IMR-90 (cell line): Measurements from ENCODE around the gene ETFB. TPM values are rescaled to one million over a fixed set of nuclear protein-coding genes. Genes with fewer than 3 reads are reported as not detected.

Source experiments
- ATAC-seq: fragments of 200-7000 bp; cut with Tn5 transposase; 2 replicates; pipeline ENCODE4 v1.9.1; 2020; ENCODE audit warnings: low read depth, mild to moderate bottlenecking, moderate library complexity
- BruUV-seq: library from RNA; stranded (reverse); fragments of 400-500 nt; replicated peaks from 2 replicates; lab custom pipeline; 2021; lab: Mats Ljungman, UMichigan
- CTCF ChIA-PET: fragments of 300-600 bp; formaldehyde crosslinking; extraction: SDS; loops from one replicate; lab custom pipeline; 2021; ENCODE audit warnings: antibody characterized with exemption; lab: Yijun Ruan, JAX
- POLR2A ChIA-PET: fragments of 300-600 bp; sonication (Branson Sonifier 250); formaldehyde crosslinking; loops from one replicate; lab custom pipeline; 2022; ENCODE audit warnings: antibody characterized with exemption; ENCODE audit not compliant: unreplicated experiment; lab: Charles Lee
- DNase-seq: peaks from one replicate; pipeline ENCODE4 v3.0.0; 2013
- H2AFZ ChIP-seq: replicated peaks from 2 replicates; pipeline ENCODE3; 2013; ENCODE audit warnings: low read length, mild to moderate bottlenecking; ENCODE audit not compliant: poor library complexity
- H2AK5ac ChIP-seq: 2 replicates; pipeline ENCODE4 v1.6.1; 2013; ENCODE audit warnings: low read depth, low read length, inconsistent platforms
- H2AK9ac ChIP-seq: replicated peaks from 2 replicates; pipeline ENCODE3; 2013; ENCODE audit warnings: mild to moderate bottlenecking, low read depth, low read length, moderate library complexity; ENCODE audit not compliant: poor library complexity
- H2BK120ac ChIP-seq: 2 replicates; pipeline ENCODE4 v1.6.1; 2013; ENCODE audit warnings: low read depth, low read length, inconsistent platforms
- H2BK15ac ChIP-seq: 3 replicates; pipeline ENCODE4 v1.6.1; 2013; ENCODE audit warnings: low read depth, low read length, inconsistent platforms
- H2BK20ac ChIP-seq: 2 replicates; pipeline ENCODE4 v1.6.1; 2013; ENCODE audit warnings: low read depth, mild to moderate bottlenecking, inconsistent platforms, low read length, moderate library complexity
- H2BK5ac ChIP-seq: 2 replicates; pipeline ENCODE4 v1.6.1; 2013; ENCODE audit warnings: mild to moderate bottlenecking, low read depth, low read length, inconsistent platforms; ENCODE audit not compliant: poor library complexity, severe bottlenecking
- H3K14ac ChIP-seq: replicated peaks from 2 replicates; pipeline ENCODE4 v1.6.1; 2013; ENCODE audit warnings: low read depth, low read length, inconsistent platforms
- H3K18ac ChIP-seq: 2 replicates; pipeline ENCODE4 v1.6.1; 2013; ENCODE audit warnings: low read depth, low read length, control low read depth
- H3K23ac ChIP-seq: 2 replicates; pipeline ENCODE4 v1.6.1; 2013; ENCODE audit warnings: low read depth, low read length, inconsistent platforms
- H3K27ac ChIP-seq: 2 replicates; pipeline ENCODE4 v1.5.1; 2013; ENCODE audit warnings: mild to moderate bottlenecking, control low read depth, low read length; ENCODE audit not compliant: insufficient read depth
- H3K27me3 ChIP-seq: 2 replicates; pipeline ENCODE4 v1.6.1; 2013; ENCODE audit warnings: low read length; ENCODE audit not compliant: control insufficient read depth, insufficient read depth
- H3K36me3 ChIP-seq: 2 replicates; pipeline ENCODE4 v1.6.1; 2013; ENCODE audit warnings: low read length, mixed read lengths; ENCODE audit not compliant: control insufficient read depth, insufficient read depth
- H3K4ac ChIP-seq: 2 replicates; pipeline ENCODE4 v1.6.1; 2013; ENCODE audit warnings: low read depth, low read length, inconsistent platforms
- H3K4me1 ChIP-seq: 2 replicates; pipeline ENCODE4 v1.6.1; 2013; ENCODE audit warnings: low read length, mixed read lengths; ENCODE audit not compliant: control insufficient read depth, insufficient read depth
- H3K4me2 ChIP-seq: 2 replicates; pipeline ENCODE4 v1.6.1; 2013; ENCODE audit warnings: low read depth, mild to moderate bottlenecking, control low read depth, low read length, moderate library complexity
- H3K4me3 ChIP-seq: 2 replicates; pipeline ENCODE4 v1.5.1; 2013; ENCODE audit warnings: low read depth, mild to moderate bottlenecking, control low read depth, low read length, moderate library complexity; ENCODE audit not compliant: insufficient read depth
- H3K56ac ChIP-seq: 2 replicates; pipeline ENCODE4 v1.6.1; 2013; ENCODE audit warnings: low read length, inconsistent platforms; ENCODE audit not compliant: insufficient read depth; ENCODE audit errors: extremely low read depth
- H3K79me1 ChIP-seq, 2 experiments: 2 replicates each; pipeline ENCODE4 v1.6.1; 2013; ENCODE audit warnings: low read length in 2 of 2, inconsistent platforms in 1 of 2, low read depth in 1 of 2
- H3K9ac ChIP-seq: 2 replicates; pipeline ENCODE4 v1.6.1; 2013; ENCODE audit warnings: low read depth, low read length, control low read depth
- H3K9me1 ChIP-seq: 2 replicates; pipeline ENCODE4 v1.6.1; 2013; ENCODE audit warnings: low read length, inconsistent platforms; ENCODE audit not compliant: insufficient read depth
- H3K9me3 ChIP-seq: 2 replicates; pipeline ENCODE4 v1.6.1; 2013; ENCODE audit warnings: low read length; ENCODE audit not compliant: control insufficient read depth, insufficient read depth
- H4K20me1 ChIP-seq: 2 replicates; pipeline ENCODE4 v1.6.1; 2013; ENCODE audit warnings: low read length, inconsistent platforms; ENCODE audit not compliant: insufficient read depth
- H4K5ac ChIP-seq: 2 replicates; pipeline ENCODE4 v1.6.1; 2013; ENCODE audit warnings: mild to moderate bottlenecking, low read depth, low read length, control low read depth
- H4K8ac ChIP-seq, 2 experiments: 2 replicates each; pipeline ENCODE4 v1.6.1; 2013; ENCODE audit warnings: low read depth in 2 of 2, low read length in 2 of 2, control low read depth in 1 of 2, inconsistent platforms in 1 of 2
- H4K91ac ChIP-seq: 2 replicates; pipeline ENCODE4 v1.6.1; 2013; ENCODE audit warnings: low read depth, low read length, inconsistent platforms; ENCODE audit not compliant: insufficient read depth
- CEBPB ChIP-seq: IDR thresholded peaks from 2 replicates; pipeline ENCODE4 v1.6.1; 2012; ENCODE audit warnings: low read depth, low read length, improper control_type of control experiment
- ELK1 ChIP-seq: fragments of 150-350 bp; IDR thresholded peaks from 2 replicates; pipeline ENCODE4 v1.6.1; 2016; ENCODE audit warnings: low read depth, mild to moderate bottlenecking, low read length, moderate library complexity, borderline replicate concordance
- FOS ChIP-seq: fragments of 150-350 bp; IDR thresholded peaks from 2 replicates; pipeline ENCODE4 v1.6.1; 2016; ENCODE audit warnings: low read depth, low read length
- MAZ ChIP-seq: IDR thresholded peaks from 2 replicates; pipeline ENCODE4 v1.6.1; 2012; ENCODE audit warnings: low read depth, mild to moderate bottlenecking, low read length, improper control_type of control experiment, moderate library complexity, borderline replicate concordance
- MXI1 ChIP-seq: IDR thresholded peaks from 2 replicates; pipeline ENCODE4 v1.6.1; 2012; ENCODE audit warnings: low read depth, mild to moderate bottlenecking, low read length, moderate library complexity, borderline replicate concordance
- NFE2L2 ChIP-seq: fragments of 150-350 bp; IDR thresholded peaks from 2 replicates; pipeline ENCODE4 v1.6.1; 2016; ENCODE audit warnings: low read depth, mild to moderate bottlenecking, low read length
- POLR2A ChIP-seq: IDR thresholded peaks from 2 replicates; pipeline ENCODE4 v1.6.1; 2012; ENCODE audit warnings: mild to moderate bottlenecking, low read depth, low read length
- RAD21 ChIP-seq: IDR thresholded peaks from 2 replicates; pipeline ENCODE4 v1.6.1; 2012; ENCODE audit warnings: low read length, improper control_type of control experiment
- RCOR1 ChIP-seq: IDR thresholded peaks from 2 replicates; pipeline ENCODE4 v1.6.1; 2012; ENCODE audit warnings: mild to moderate bottlenecking, low read length, improper control_type of control experiment; ENCODE audit not compliant: insufficient replicate concordance
- RFX5 ChIP-seq: IDR thresholded peaks from 2 replicates; pipeline ENCODE4 v1.8.0; 2012; ENCODE audit warnings: low read depth, mild to moderate bottlenecking, low read length, moderate library complexity
- SMC3 ChIP-seq: fragments of 150-350 bp; IDR thresholded peaks from 2 replicates; pipeline ENCODE4 v1.6.1; 2016; ENCODE audit warnings: low read depth, mild to moderate bottlenecking, antibody characterized with exemption, low read length, moderate library complexity
- USF2 ChIP-seq: fragments of 150-350 bp; IDR thresholded peaks from 2 replicates; pipeline ENCODE4 v1.6.1; 2017; ENCODE audit warnings: mild to moderate bottlenecking, antibody characterized with exemption, low read length, low read depth
- WGBS, 2 experiments: methylation state at CpG; one replicate each; pipeline versions ENCODE4 v1.1.5 to v1.1.7; 2013; ENCODE audit warnings: missing lambda C conversion rate in 2 of 2; ENCODE audit not compliant: insufficient read length in 1 of 2; ENCODE audit errors: extremely low coverage in 2 of 2; 5-methylcytosine and 5-hydroxymethylcytosine counted together
- dilution Hi-C: fragments of 300-500 bp; cut with HindIII; formaldehyde crosslinking; loops from one replicate; pipeline ENCODE4 v1.14.3; 2018; ENCODE audit warnings: low sequenced_read_pairs; ENCODE audit not compliant: unreplicated experiment
- in situ Hi-C: fragments of 300-500 bp; cut with MboI; formaldehyde crosslinking; loops from 3 replicates; pipeline ENCODE4 v1.14.3; 2019; ENCODE audit warnings: low sequenced_read_pairs, inconsistent platforms, mixed read lengths
- intact Hi-C: fragments of 100-400 bp; cut with micrococcal nuclease; formaldehyde crosslinking; loops from 2 replicates; pipeline ENCODE4 v1.10.0; 2022
- polyA plus RNA-seq, 3 experiments: library from polyadenylated mRNA; depleted of rRNA; stranded (reverse); fragments of >200 nt; gene quantifications; 2 replicates each; pipeline ENCODE4 v1.2.3, GENCODE V29; 2012; ENCODE audit warnings: low replicate concordance in 1 of 3
- total RNA-seq: library from RNA; depleted of rRNA; stranded (reverse); fragments of >200 nt; gene quantifications from 2 replicates; pipeline ENCODE4 v1.2.3, GENCODE V29; 2012

ETFB gene
- total and polyA plus RNA-seq, 2 of the 4 experiments (the other 2 are of a cell fraction) = 141 to 166 TPM

- TF ChIP-seq NFE2L2 = no peak
- no peak for TF ChIP-seq FOS
- TF ChIP-seq POLR2A = no peak
These were observed 27.4 kb downstream of the ETFB start (continued) for GRCh38 chr19:51338563-51339312.

- no peaks in the 10 kb centered on the region for H3K27me3 ChIP-seq
- in situ Hi-C loops (no loop called here), intact Hi-C loops (loop anchor here (1.0 to 5.0 kb wide), 5 partner anchors 57 to 439 kb away; no protein-coding TSS in a partner anchor), dilution Hi-C loops (no loop called here)
- H3K4me2 ChIP-seq = no peak overlapping the region
- H3K4me3 ChIP-seq = no peak overlapping the region
- no peak overlapping the region for H2BK20ac ChIP-seq
- H2BK120ac ChIP-seq = no peak overlapping the region
- no peak overlapping the region for H3K23ac ChIP-seq
- ChIA-PET CTCF (interaction anchor here (0.6 to 0.7 kb wide), 2 partner anchors 134 to 440 kb away, joined by 3 read pairs; no protein-coding TSS in a partner anchor), POLR2A (no interaction called here)
- no peaks in the 10 kb centered on the region for H3K4me1 ChIP-seq
- peak overlapping the region; percentile 98 for H2AFZ ChIP-seq
- no peak overlapping the region for H3K14ac ChIP-seq
- H3K27ac ChIP-seq = no peak overlapping the region
- H2BK5ac ChIP-seq = no peak overlapping the region
- H2AK9ac ChIP-seq = no peak overlapping the region
- H3K18ac ChIP-seq = no peak overlapping the region
- H3K9me3 ChIP-seq = no peaks in the 10 kb centered on the region
- H3K79me1 ChIP-seq = no peaks in the 10 kb centered on the region
- no peaks in the 10 kb centered on the region for H3K36me3 ChIP-seq
- 91% methylated on average over 7 of the region's 19 CpGs; no CpG with 5 or more reads in 1 of the 2 experiments for WGBS, 2 experiments
- H4K8ac ChIP-seq = no peak overlapping the region
- no peak overlapping the region for H4K5ac ChIP-seq
- no peak overlapping the region for H3K9ac ChIP-seq
- H4K91ac ChIP-seq = no peak overlapping the region
- H2BK15ac ChIP-seq = no peak overlapping the region
- 0 out of 2 replicates have a peak, but pooled peaks cover 4% of the 10 kb centered on the region for H3K9me1 ChIP-seq
- no peak overlapping the region for H2AK5ac ChIP-seq
- BruUV-seq = no TSS peak
- H3K56ac ChIP-seq = no peak overlapping the region
- no peak for ATAC-seq
- no peaks in the 10 kb centered on the region for H4K20me1 ChIP-seq
- no peak for DNase-seq
- no peak overlapping the region for H3K4ac ChIP-seq
- TF ChIP-seq CEBPB (no peak), RFX5 (no peak), MXI1 (no peak), SMC3 (no peak), ELK1 (no peak), RAD21 (no peak), FOS (no peak), USF2 (no peak), RCOR1 (no peak), NFE2L2 (no peak), POLR2A (no peak), MAZ (no peak)
These were observed 28.2 kb downstream of the ETFB start for GRCh38 chr19:51337861-51338562.
